Mammary microvascular endothelial cell (primary cell): ENCODE results near the gene TMED7. TPM values are rescaled to one million over a fixed set of nuclear protein-coding genes. Genes with fewer than 3 reads are reported as not detected.

ENCODE experiments used
- total RNA-seq: library from RNA; depleted of rRNA; stranded (reverse); fragments of >200 nt; gene quantifications from 2 replicates; pipeline ENCODE4 v1.2.3, GENCODE V29; 2015

The TMED7 gene
- total RNA-seq, result 81.7 and 84.3 TPM in 2 replicates

GRCh38 chr5:115625579-115626444 is at the start of gene TMED7:
TMED7 (minus strand) TSS chr5:115626036; CDS start chr5:115625792, 244 bp downstream.

DNA sequence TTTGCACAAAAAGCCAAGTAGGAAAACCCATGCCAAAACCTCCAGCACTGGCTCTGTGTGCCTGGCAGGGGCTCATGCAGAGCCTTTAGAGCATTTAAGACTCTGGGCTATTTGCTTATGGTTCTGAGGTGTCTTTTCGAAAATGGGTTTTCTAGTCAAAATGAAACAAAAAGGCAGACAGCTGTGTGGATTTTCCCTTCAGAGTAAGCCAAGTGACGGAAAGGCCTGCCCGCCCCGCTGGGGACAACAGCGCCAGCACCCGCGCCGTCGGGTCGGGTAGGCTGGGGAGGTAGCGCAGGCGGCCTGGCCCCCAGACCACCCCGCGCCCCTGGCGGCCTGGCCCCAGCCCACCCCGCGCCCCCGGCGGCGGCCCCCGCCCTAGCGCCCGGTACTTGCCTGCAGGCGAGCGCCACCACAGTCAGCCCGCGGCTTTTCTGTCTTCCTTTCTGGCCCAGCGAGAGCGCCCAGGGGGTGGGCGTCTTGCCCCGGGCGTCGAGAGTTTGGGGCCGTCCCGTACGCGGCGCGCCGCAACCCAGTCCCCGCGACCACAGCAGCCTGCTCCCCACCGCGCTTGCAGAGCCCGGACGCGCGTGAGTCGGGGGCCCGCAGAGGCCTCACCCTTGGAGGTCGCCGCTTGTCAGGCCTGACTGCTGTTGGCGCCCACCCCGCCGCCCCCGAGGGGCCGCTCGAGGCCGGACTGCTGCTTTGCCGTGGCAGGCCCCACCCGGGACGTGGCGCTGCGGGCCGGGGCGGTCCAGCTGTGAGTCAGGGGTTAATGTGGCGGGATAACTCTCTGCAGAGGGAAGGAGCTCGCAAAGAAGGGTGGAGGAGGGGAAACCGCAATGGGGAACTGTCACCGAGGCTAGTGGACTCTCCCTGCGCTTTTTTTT is 23.9 kb downstream of the TMED7 start, which contains the start of gene TICAM2:
Gene TICAM2, minus strand, starts transcription at position 779 of the 890 bp plus-strand sequence. CDS start 21,223 bp downstream, outside the sequence.

Other genes with a start within 250 kb of the TMED7 start
- gene FEM1C, start 81.3 kb downstream of the TMED7 start, total RNA-seq, result 11.8 and 12.2 TPM in 2 replicates
- gene TICAM2, start 23.6 kb downstream of the TMED7 start, total RNA-seq, result 0.44 and 2.7 TPM in 2 replicates
- gene CDO1, start 190.6 kb upstream of the TMED7 start, total RNA-seq, result 0.15 and 1.2 TPM in 2 replicates
- 51.0 and 59.6 TPM in 2 replicates for gene ATG12, start 215.5 kb upstream of the TMED7 start, total RNA-seq
- gene AP3S1, start 215.9 kb upstream of the TMED7 start, total RNA-seq, result 72.0 and 99.3 TPM in 2 replicates